Nephron progenitor cell (in vitro differentiated cells): ENCODE measurements around the gene TBRG4.
A peak's percentile ranks its signal among the peaks of the same experiment; 100 is the strongest.

Experiments
- DNase-seq: peaks from one replicate; pipeline ENCODE4 v3.0.0; 2021
- H3K27ac Mint-ChIP-seq: 2 replicates; pipeline ENCODE4 v1.8.0; 2021; ENCODE audit warnings: mild to moderate bottlenecking, moderate library complexity, mixed read lengths
- H3K27me3 Mint-ChIP-seq: 2 replicates; pipeline ENCODE4 v1.8.0; 2021; ENCODE audit warnings: mild to moderate bottlenecking, low read depth, mixed read lengths; ENCODE audit not compliant: poor library complexity
- H3K36me3 Mint-ChIP-seq: 2 replicates; pipeline ENCODE4 v1.8.0; 2021; ENCODE audit warnings: low read depth, mixed read lengths
- H3K4me1 Mint-ChIP-seq: 2 replicates; pipeline ENCODE4 v1.8.0; 2021; ENCODE audit warnings: mixed read lengths
- H3K4me3 Mint-ChIP-seq: 2 replicates; pipeline ENCODE4 v1.8.0; 2021; ENCODE audit warnings: mild to moderate bottlenecking, moderate library complexity, mixed read lengths
- H3K9me3 Mint-ChIP-seq: 2 replicates; pipeline ENCODE4 v1.8.0; 2021; ENCODE audit warnings: mild to moderate bottlenecking, moderate library complexity, mixed read lengths
- CTCF ChIP-seq: fragments of 200-600 bp; sonication (generic); IDR thresholded peaks from 2 replicates; pipeline ENCODE4 v1.5.0; 2021; ENCODE audit warnings: antibody characterized with exemption

Gene TBRG4

GRCh38 chr7:45103958-45104843 is 7.3 kb downstream of the TBRG4 start:
- Mint-ChIP-seq H3K4me3 (no peak overlapping the region), H3K27me3 (no peaks in the 10 kb centered on the region), H3K9me3 (no peaks in the 10 kb centered on the region), H3K36me3 (peaks cover 29% of the 10 kb centered on the region), H3K4me1 (peaks cover 16% of the 10 kb centered on the region), H3K27ac (no peak overlapping the region)
- DNase-seq, result no peak
- no peak for TF ChIP-seq CTCF

GRCh38 chr7:45102785-45103712 is 8.4 kb downstream of the TBRG4 start:
- no peak for DNase-seq
- H3K27me3 Mint-ChIP-seq, result no peaks in the 10 kb centered on the region
- peaks cover 21% of the 10 kb centered on the region for H3K36me3 Mint-ChIP-seq
- no peak for TF ChIP-seq CTCF
- no peak overlapping the region for H3K27ac Mint-ChIP-seq
- H3K9me3 Mint-ChIP-seq, result no peaks in the 10 kb centered on the region
- peaks cover 7% of the 10 kb centered on the region for H3K4me1 Mint-ChIP-seq
- no peak overlapping the region for H3K4me3 Mint-ChIP-seq

- DNase-seq, result no peak
- H3K36me3 Mint-ChIP-seq, result peaks cover 12% of the 10 kb centered on the region
- no peaks in the 10 kb centered on the region for H3K4me1 Mint-ChIP-seq
- no peak for TF ChIP-seq CTCF
- no peak overlapping the region for H3K4me3 Mint-ChIP-seq
- no peaks in the 10 kb centered on the region for H3K9me3 Mint-ChIP-seq
- no peaks in the 10 kb centered on the region for H3K27me3 Mint-ChIP-seq
- H3K27ac Mint-ChIP-seq, result no peak overlapping the region
Observed at GRCh38 chr7:45101748-45102147, 9.7 kb downstream of the TBRG4 start.

- H3K4me3 Mint-ChIP-seq, result no peak overlapping the region
- H3K4me1 Mint-ChIP-seq, result no peaks in the 10 kb centered on the region
- TF ChIP-seq CTCF, result no peak
- H3K27ac Mint-ChIP-seq, result no peak overlapping the region
- no peaks in the 10 kb centered on the region for H3K27me3 Mint-ChIP-seq
- peaks cover 12% of the 10 kb centered on the region for H3K36me3 Mint-ChIP-seq
- no peaks in the 10 kb centered on the region for H3K9me3 Mint-ChIP-seq
- DNase-seq, result no peak
Observed at GRCh38 chr7:45100761-45101480, 10.6 kb downstream of the TBRG4 start.

GRCh38 chr7:45099891-45100760 is 11.4 kb downstream of the TBRG4 start:
- Mint-ChIP-seq H3K9me3 (no peaks in the 10 kb centered on the region), H3K27me3 (no peaks in the 10 kb centered on the region), H3K27ac (peak overlapping the region; percentile 44), H3K36me3 (peaks cover 12% of the 10 kb centered on the region), H3K4me3 (no peak overlapping the region), H3K4me1 (no peaks in the 10 kb centered on the region)
- TF ChIP-seq CTCF, result no peak
- DNase-seq, result no peak
